Keratinocyte (primary cell): Measurements from ENCODE around the gene LACC1.
A peak's percentile ranks its signal among the peaks of the same experiment; 100 is the strongest.

Experiments
- EZH2 ChIP-seq: IDR thresholded peaks from one replicate; pipeline ENCODE4 v1.6.1; 2012; ENCODE audit warnings: inconsistent platforms, mild to moderate bottlenecking, low read length, moderate library complexity
- TF ChIP-seq, protein P1 (sequence below), 3 experiments: IDR thresholded peaks in 1 of 3; conservative IDR thresholded peaks in 1 of 3; optimal IDR thresholded peaks in 1 of 3; 2 replicates in 2 of 3; 3 replicates in 1 of 3; pipeline versions ENCODE3 to v1.5.1; 2011; ENCODE audit warnings: low read length in 3 of 3, mild to moderate bottlenecking in 3 of 3, moderate library complexity in 2 of 3, control low read depth in 1 of 3, inconsistent platforms in 1 of 3; ENCODE audit not compliant: insufficient read depth in 2 of 3; ENCODE audit errors: extremely low read depth in 1 of 3

DNA sequence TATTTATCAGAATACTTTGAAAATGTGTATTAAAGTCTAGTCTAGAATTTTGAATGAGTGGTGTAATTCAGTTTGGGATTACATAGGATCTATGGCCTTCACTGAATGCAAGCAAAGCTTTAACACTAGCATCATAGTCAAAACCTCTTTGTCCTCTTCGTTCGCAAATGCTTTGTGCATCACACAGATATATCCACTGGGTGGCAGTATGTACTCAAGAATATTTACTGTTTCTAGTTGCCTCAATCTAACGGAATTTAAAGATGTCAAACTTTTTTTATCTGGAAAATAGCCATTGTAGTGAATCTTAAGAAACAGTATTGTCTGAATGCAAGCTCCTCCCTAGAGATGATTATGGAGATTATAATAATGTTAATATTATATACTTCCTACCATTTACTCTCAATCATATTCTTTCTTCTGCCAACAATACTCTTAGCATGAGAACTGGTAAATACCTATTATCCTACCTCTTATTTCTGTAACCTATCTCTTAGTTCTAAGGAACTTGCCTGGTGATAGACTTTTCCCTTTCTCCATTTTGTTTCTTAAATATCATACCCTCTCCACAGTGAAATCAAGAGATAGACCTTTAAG is 25.8 kb downstream of the LACC1 start:
- TF ChIP-seq, protein P1, sequence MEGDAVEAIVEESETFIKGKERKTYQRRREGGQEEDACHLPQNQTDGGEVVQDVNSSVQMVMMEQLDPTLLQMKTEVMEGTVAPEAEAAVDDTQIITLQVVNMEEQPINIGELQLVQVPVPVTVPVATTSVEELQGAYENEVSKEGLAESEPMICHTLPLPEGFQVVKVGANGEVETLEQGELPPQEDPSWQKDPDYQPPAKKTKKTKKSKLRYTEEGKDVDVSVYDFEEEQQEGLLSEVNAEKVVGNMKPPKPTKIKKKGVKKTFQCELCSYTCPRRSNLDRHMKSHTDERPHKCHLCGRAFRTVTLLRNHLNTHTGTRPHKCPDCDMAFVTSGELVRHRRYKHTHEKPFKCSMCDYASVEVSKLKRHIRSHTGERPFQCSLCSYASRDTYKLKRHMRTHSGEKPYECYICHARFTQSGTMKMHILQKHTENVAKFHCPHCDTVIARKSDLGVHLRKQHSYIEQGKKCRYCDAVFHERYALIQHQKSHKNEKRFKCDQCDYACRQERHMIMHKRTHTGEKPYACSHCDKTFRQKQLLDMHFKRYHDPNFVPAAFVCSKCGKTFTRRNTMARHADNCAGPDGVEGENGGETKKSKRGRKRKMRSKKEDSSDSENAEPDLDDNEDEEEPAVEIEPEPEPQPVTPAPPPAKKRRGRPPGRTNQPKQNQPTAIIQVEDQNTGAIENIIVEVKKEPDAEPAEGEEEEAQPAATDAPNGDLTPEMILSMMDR (optimal IDR thresholded peaks at IDR 0.05 in 1 of 3, IDR thresholded peaks at IDR 0.05 in 1 of 3, conservative IDR thresholded peaks at IDR 0.05 in 1 of 3; ENCODE audit: extremely low read depth in 1 of 3, insufficient read depth in 2 of 3, low read length in 3 of 3): peak in 2 of 3 experiments; percentile 45 to 70
- no peak for TF ChIP-seq EZH2
